Natural killer cell treated with Interleukin-12 subunit alpha and Interleukin-12 subunit beta and Interleukin-15 and Interleukin-18, amount 100 ng/mL, for 72 hours (primary cell): ENCODE measurements around the gene FOSL1. TPM values are rescaled to one million over a fixed set of nuclear protein-coding genes. Genes with fewer than 3 reads are reported as not detected.
A peak's percentile ranks its signal among the peaks of the same experiment; 100 is the strongest.

Source experiments
- ATAC-seq, 2 donors: fragments of 150-1000 bp; cut with Tn5 transposase in 1 of 2; sonication (Bioruptor Pico), chemical (Tn5 transposase) in 1 of 2; 2 replicates each; pipeline ENCODE4 v1.10.0; 2021
- DNase-seq: peaks from one replicate; pipeline ENCODE4 v3.0.0; 2022; ENCODE audit warnings: low spot score
- H3K27ac Mint-ChIP-seq, 2 donors: 1 replicate in 1 of 2; 2 replicates in 1 of 2; pipeline ENCODE4 v1.8.0; 2022; ENCODE audit warnings: mixed read lengths in 2 of 2, mild to moderate bottlenecking in 1 of 2, moderate library complexity in 1 of 2
- H3K27me3 Mint-ChIP-seq, 2 donors: 1 replicate in 1 of 2; 2 replicates in 1 of 2; pipeline ENCODE4 v1.8.0; 2022; ENCODE audit warnings: mixed read lengths in 2 of 2
- H3K36me3 Mint-ChIP-seq: one replicate; pipeline ENCODE4 v1.8.0; 2022; ENCODE audit warnings: mixed read lengths
- H3K4me1 Mint-ChIP-seq, 2 donors: 1 replicate in 1 of 2; 2 replicates in 1 of 2; pipeline ENCODE4 v1.8.0; 2022; ENCODE audit warnings: low read depth in 2 of 2, mixed read lengths in 2 of 2, mild to moderate bottlenecking in 1 of 2
- H3K4me3 Mint-ChIP-seq: one replicate; pipeline ENCODE4 v1.8.0; 2022; ENCODE audit warnings: mixed read lengths
- H3K9me3 Mint-ChIP-seq: 2 replicates; pipeline ENCODE4 v1.8.0; 2022; ENCODE audit warnings: mixed read lengths
- total RNA-seq, 2 donors: library from RNA; stranded (reverse); gene quantifications; one replicate each; pipeline ENCODE4 v1.2.3, GENCODE V29; 2022

FOSL1 gene
- total RNA-seq, 2 donors from 2014 or later, result 7.9 to 18.1 TPM

GRCh38 chr11:65917077-65917433, 16.9 kb upstream of the FOSL1 start:
- Mint-ChIP-seq H3K27ac (peak overlapping the region; percentile 47 to 72), H3K9me3 (no peaks in the 10 kb centered on the region), H3K27me3 (no peaks in the 10 kb centered on the region), H3K4me1 (peaks cover 21 to 24% of the 10 kb centered on the region in 2 donors), H3K4me3 (peak overlapping the region; percentile 59), H3K36me3 (no peaks in the 10 kb centered on the region)
- DNase-seq (no peak), ATAC-seq (no peak)

GRCh38 chr11:65916391-65916790, 16.2 kb upstream of the FOSL1 start:
- H3K27me3 Mint-ChIP-seq, result no peaks in the 10 kb centered on the region
- no peaks in the 10 kb centered on the region for H3K36me3 Mint-ChIP-seq
- no peaks in the 10 kb centered on the region for H3K9me3 Mint-ChIP-seq
- H3K4me1 Mint-ChIP-seq, result peaks cover 21 to 23% of the 10 kb centered on the region in 2 donors
- peak overlapping the region; percentile 59 for H3K4me3 Mint-ChIP-seq
- H3K27ac Mint-ChIP-seq, result peak overlapping the region; percentile 47 to 72
- DNase-seq (no peak), ATAC-seq (no peak)

- Mint-ChIP-seq H3K9me3 (no peaks in the 10 kb centered on the region), H3K4me3 (no peak overlapping the region), H3K27ac (no peak overlapping the region), H3K27me3 (no peaks in the 10 kb centered on the region), H3K4me1 (peaks cover 21 to 23% of the 10 kb centered on the region in 2 donors), H3K36me3 (no peaks in the 10 kb centered on the region)
- DNase-seq, result no peak
- no peak for ATAC-seq
Observed at GRCh38 chr11:65915821-65916251, 15.6 kb upstream of the FOSL1 start.

GRCh38 chr11:65915101-65915820, 15.1 kb upstream of the FOSL1 start:
- Mint-ChIP-seq H3K4me3 (no peak overlapping the region), H3K9me3 (no peaks in the 10 kb centered on the region), H3K36me3 (no peaks in the 10 kb centered on the region), H3K27ac (peak overlapping the region in 1 of 2 donors; percentile 80), H3K4me1 (peaks cover 21 to 23% of the 10 kb centered on the region in 2 donors), H3K27me3 (no peaks in the 10 kb centered on the region)
- DNase-seq (no peak), ATAC-seq (no peak)

- H3K27me3 Mint-ChIP-seq, result peaks cover 0 to 2% of the 10 kb centered on the region in 2 donors
- DNase-seq (no peak), ATAC-seq (no peak)
- H3K9me3 Mint-ChIP-seq, result no peaks in the 10 kb centered on the region
- H3K4me3 Mint-ChIP-seq, result no peak overlapping the region
- H3K4me1 Mint-ChIP-seq, result peaks cover 21 to 26% of the 10 kb centered on the region in 2 donors
- no peak overlapping the region for H3K27ac Mint-ChIP-seq
- no peaks in the 10 kb centered on the region for H3K36me3 Mint-ChIP-seq
Observed at GRCh38 chr11:65912845-65913244, 12.7 kb upstream of the FOSL1 start.

GRCh38 chr11:65911682-65912568, 11.7 kb upstream of the FOSL1 start:
- H3K4me3 Mint-ChIP-seq, result no peak overlapping the region
- H3K9me3 Mint-ChIP-seq, result no peaks in the 10 kb centered on the region
- no peaks in the 10 kb centered on the region for H3K36me3 Mint-ChIP-seq
- peaks cover 0 to 2% of the 10 kb centered on the region in 2 donors for H3K27me3 Mint-ChIP-seq
- DNase-seq (no peak), ATAC-seq (no peak)
- H3K27ac Mint-ChIP-seq, result no peak overlapping the region
- H3K4me1 Mint-ChIP-seq, result peaks cover 17 to 22% of the 10 kb centered on the region in 2 donors

GRCh38 chr11:65907878-65908277, 7.7 kb upstream of the FOSL1 start:
- Mint-ChIP-seq H3K4me3 (no peak overlapping the region), H3K27me3 (peaks cover 0 to 2% of the 10 kb centered on the region in 2 donors), H3K9me3 (no peaks in the 10 kb centered on the region), H3K4me1 (peaks cover 0 to 4% of the 10 kb centered on the region in 2 donors), H3K27ac (no peak overlapping the region), H3K36me3 (no peaks in the 10 kb centered on the region)
- DNase-seq (no peak), ATAC-seq (no peak)

- no peak overlapping the region for H3K27ac Mint-ChIP-seq
- peaks cover 11 to 12% of the 10 kb centered on the region in 2 donors for H3K4me1 Mint-ChIP-seq
- H3K9me3 Mint-ChIP-seq, result no peaks in the 10 kb centered on the region
- no peaks in the 10 kb centered on the region for H3K36me3 Mint-ChIP-seq
- H3K27me3 Mint-ChIP-seq, result peaks cover 0 to 2% of the 10 kb centered on the region in 2 donors
- DNase-seq (no peak), ATAC-seq (no peak)
- no peak overlapping the region for H3K4me3 Mint-ChIP-seq
Observed at GRCh38 chr11:65906602-65907001, 6.4 kb upstream of the FOSL1 start.

- ATAC-seq (no peak), DNase-seq (no peak)
- H3K27me3 Mint-ChIP-seq, result no peaks in the 10 kb centered on the region
- H3K4me1 Mint-ChIP-seq, result peaks cover 17 to 24% of the 10 kb centered on the region in 2 donors
- no peaks in the 10 kb centered on the region for H3K36me3 Mint-ChIP-seq
- no peaks in the 10 kb centered on the region for H3K9me3 Mint-ChIP-seq
- H3K27ac Mint-ChIP-seq, result peak overlapping the region in 1 of 2 donors; percentile 36
- H3K4me3 Mint-ChIP-seq, result no peak overlapping the region
Observed at GRCh38 chr11:65903715-65904114, 3.5 kb upstream of the FOSL1 start.

- Mint-ChIP-seq H3K4me1 (peaks cover 18 to 27% of the 10 kb centered on the region in 2 donors), H3K4me3 (no peak overlapping the region), H3K36me3 (no peaks in the 10 kb centered on the region), H3K27ac (no peak overlapping the region), H3K9me3 (no peaks in the 10 kb centered on the region), H3K27me3 (no peaks in the 10 kb centered on the region)
- ATAC-seq (no peak), DNase-seq (no peak)
Observed at GRCh38 chr11:65903068-65903481, 2.9 kb upstream of the FOSL1 start.

GRCh38 chr11:65900899-65901180, 652 bp upstream of the FOSL1 start:
- ATAC-seq (no peak), DNase-seq (no peak)
- peaks cover 29 to 35% of the 10 kb centered on the region in 2 donors for H3K4me1 Mint-ChIP-seq
- peak overlapping the region in 1 of 2 donors; percentile 69 for H3K27ac Mint-ChIP-seq
- H3K36me3 Mint-ChIP-seq, result no peaks in the 10 kb centered on the region
- H3K27me3 Mint-ChIP-seq, result no peaks in the 10 kb centered on the region
- H3K9me3 Mint-ChIP-seq, result no peaks in the 10 kb centered on the region
- H3K4me3 Mint-ChIP-seq, result peak overlapping the region; percentile 62

- H3K9me3 Mint-ChIP-seq, result no peaks in the 10 kb centered on the region
- ATAC-seq (peak; percentile 68 to 72), DNase-seq (peak; percentile 88)
- H3K4me1 Mint-ChIP-seq, result peaks cover 37 to 42% of the 10 kb centered on the region in 2 donors
- no peaks in the 10 kb centered on the region for H3K27me3 Mint-ChIP-seq
- H3K36me3 Mint-ChIP-seq, result no peaks in the 10 kb centered on the region
- peak overlapping the region; percentile 76 for H3K4me3 Mint-ChIP-seq
- peak overlapping the region; percentile 81 to 94 for H3K27ac Mint-ChIP-seq
Observed at GRCh38 chr11:65899356-65900124, 648 bp downstream of the FOSL1 start.

- DNase-seq (no peak), ATAC-seq (no peak)
- Mint-ChIP-seq H3K4me1 (peaks cover 43 to 49% of the 10 kb centered on the region in 2 donors), H3K4me3 (peak overlapping the region; percentile 86), H3K27me3 (no peaks in the 10 kb centered on the region), H3K9me3 (no peaks in the 10 kb centered on the region), H3K27ac (peak overlapping the region; percentile 81 to 94), H3K36me3 (no peaks in the 10 kb centered on the region)
Observed at GRCh38 chr11:65898656-65899355, 1.4 kb downstream of the FOSL1 start.
